HCT116 (cell line): ENCODE measurements around the gene FGFRL1. TPM values are rescaled to one million over a fixed set of nuclear protein-coding genes. Genes with fewer than 3 reads are reported as not detected.

Source experiments
- ATAC-seq: fragments of 200-7000 bp; cut with Tn5 transposase; 2 replicates; pipeline ENCODE4 v1.9.1; 2020; ENCODE audit warnings: mild to moderate bottlenecking, moderate library complexity
- BruUV-seq: library from RNA; stranded (reverse); fragments of 400-500 nt; replicated peaks from 2 replicates; lab custom pipeline; 2021; lab: Mats Ljungman, UMichigan
- CTCF ChIA-PET: fragments of 300-600 bp; sonication (Branson Sonifier 250); formaldehyde crosslinking; loops from one replicate; lab custom pipeline; 2021; ENCODE audit warnings: antibody characterized with exemption; lab: Charles Lee
- POLR2A ChIA-PET: fragments of 300-600, 350-600 bp; sonication (Branson Sonifier 250); formaldehyde crosslinking; loops from one replicate; lab custom pipeline; 2021; ENCODE audit warnings: antibody characterized with exemption; lab: Charles Lee
- RAD21 ChIA-PET, 2 experiments: fragments of 300-600 bp; sonication (Branson Sonifier 250); formaldehyde crosslinking; loops; one replicate each; lab custom pipeline; 2023; ENCODE audit warnings: low total read pairs in 2 of 2; ENCODE audit not compliant: uncharacterized antibody in 2 of 2, unreplicated experiment in 2 of 2, low non-redundant PET in 1 of 2; lab: Charles Lee
- DNase-seq: peaks from one replicate; pipeline ENCODE4 v3.0.0-alpha.2; 2010; ENCODE audit warnings: low read depth, low spot score
- H2AFZ ChIP-seq: fragments of 200-600 bp; shearing (Covaris generic), sonication (generic); 2 replicates; pipeline ENCODE4 v1.6.1; 2017; ENCODE audit warnings: low read depth, mixed run types, mixed read lengths, antibody characterized with exemption, low read length; ENCODE audit not compliant: poor library complexity, severe bottlenecking
- H3K27ac ChIP-seq: 2 replicates; pipeline ENCODE4 v1.5.1; 2012; ENCODE audit warnings: low read depth, low read length
- H3K27me3 ChIP-seq: fragments of 200-600 bp; sonication (generic); 2 replicates; pipeline ENCODE4 v1.6.1; 2016; ENCODE audit warnings: mixed run types, low read length, mixed read lengths; ENCODE audit not compliant: insufficient read depth
- H3K36me3 ChIP-seq, 2 experiments: fragments of 200-500 bp in 1 of 2; fragments of 200-600 bp in 1 of 2; sonication (Bioruptor generic) in 1 of 2; sonication (generic) in 1 of 2; 2 replicates each; pipeline versions ENCODE4 v1.5.1 to v1.6.1; 2014 to 2016; ENCODE audit warnings: low read length in 2 of 2, inconsistent platforms in 1 of 2, mixed read lengths in 1 of 2, mixed run types in 1 of 2; ENCODE audit not compliant: insufficient read depth in 2 of 2, control insufficient read depth in 1 of 2
- H3K4me1 ChIP-seq, 2 experiments: fragments of 200-600 bp in 1 of 2; sonication (generic) in 1 of 2; 2 replicates each; pipeline versions ENCODE4 v1.5.1 to v1.6.1; 2012 to 2017; ENCODE audit warnings: low read length in 2 of 2, inconsistent platforms in 1 of 2, mild to moderate bottlenecking in 1 of 2, mixed read lengths in 1 of 2, mixed run types in 1 of 2, moderate library complexity in 1 of 2; ENCODE audit not compliant: insufficient read depth in 2 of 2, control insufficient read depth in 1 of 2
- H3K4me2 ChIP-seq: fragments of 200-600 bp; sonication (generic); 2 replicates; pipeline ENCODE4 v1.6.1; 2017; ENCODE audit warnings: mixed run types, low read length, mixed read lengths
- H3K4me3 ChIP-seq, 2 experiments: fragments of 200-600 bp in 1 of 2; sonication (generic) in 1 of 2; replicated peaks in 1 of 2; 2 replicates each; pipeline ENCODE4 v1.5.1; 2011 to 2016; ENCODE audit warnings: low read length in 2 of 2, control low read depth in 1 of 2, low read depth in 1 of 2, mild to moderate bottlenecking in 1 of 2, mixed read lengths in 1 of 2, mixed run types in 1 of 2
- H3K79me2 ChIP-seq: fragments of 200-600 bp; sonication (generic); 2 replicates; pipeline ENCODE4 v1.6.1; 2017; ENCODE audit warnings: mild to moderate bottlenecking, mixed run types, low read length, moderate library complexity, mixed read lengths; ENCODE audit not compliant: insufficient read depth
- H3K9ac ChIP-seq: fragments of 200-600 bp; sonication (generic); 2 replicates; pipeline ENCODE4 v1.6.1; 2016; ENCODE audit warnings: low read length, mixed read lengths
- H3K9me2 ChIP-seq: fragments of 200-600 bp; sonication (generic), shearing (Covaris generic); 2 replicates; pipeline ENCODE4 v1.6.1; 2017; ENCODE audit warnings: mixed run types, mild to moderate bottlenecking, moderate library complexity; ENCODE audit not compliant: insufficient read depth
- H3K9me3 ChIP-seq, 2 experiments: fragments of 200-500 bp in 1 of 2; fragments of 200-600 bp in 1 of 2; sonication (Bioruptor generic) in 1 of 2; sonication (generic) in 1 of 2; 2 replicates each; pipeline ENCODE4 v1.6.1; 2014 to 2017; ENCODE audit warnings: low read length in 2 of 2, mixed read lengths in 2 of 2, inconsistent platforms in 1 of 2, low read depth in 1 of 2, mild to moderate bottlenecking in 1 of 2, mixed run types in 1 of 2, moderate library complexity in 1 of 2; ENCODE audit not compliant: control insufficient read depth in 1 of 2, insufficient read depth in 1 of 2
- H4K20me1 ChIP-seq: fragments of 200-600 bp; sonication (generic), shearing (Covaris generic); 2 replicates; pipeline ENCODE4 v1.6.1; 2017; ENCODE audit warnings: mixed run types, mild to moderate bottlenecking, moderate library complexity; ENCODE audit not compliant: insufficient read depth
- CBX3 ChIP-seq: IDR thresholded peaks from 2 replicates; pipeline ENCODE4 v1.6.1; 2012; ENCODE audit warnings: low read depth
- CEBPB ChIP-seq: IDR thresholded peaks from 2 replicates; pipeline ENCODE4 v1.6.1; 2012; ENCODE audit warnings: low read depth
- EGR1 ChIP-seq: IDR thresholded peaks from 2 replicates; pipeline ENCODE4 v1.6.1; 2012; ENCODE audit warnings: low read depth
- ELF1 ChIP-seq: IDR thresholded peaks from 2 replicates; pipeline ENCODE4 v1.6.1; 2012; ENCODE audit warnings: low read depth, borderline replicate concordance
- EZH2 ChIP-seq: fragments of 200-600 bp; sonication (generic); IDR thresholded peaks from 2 replicates; pipeline ENCODE4 v1.6.1; 2017; ENCODE audit warnings: antibody characterized with exemption, mixed run types
- EZH2phosphoT487 ChIP-seq: fragments of 200-600 bp; IDR thresholded peaks from 2 replicates; pipeline ENCODE4 v1.6.1; 2018; ENCODE audit warnings: antibody characterized with exemption, borderline replicate concordance
- JUND ChIP-seq: IDR thresholded peaks from 2 replicates; pipeline ENCODE4 v1.6.1; 2012
- POLR2A ChIP-seq: IDR thresholded peaks from 2 replicates; pipeline ENCODE4 v1.7.0; 2011; ENCODE audit warnings: borderline replicate concordance; ENCODE audit not compliant: insufficient read depth, insufficient read length; ENCODE audit errors: extremely low read depth
- RAD21 ChIP-seq: IDR thresholded peaks from 2 replicates; pipeline ENCODE4 v1.6.1; 2012; ENCODE audit warnings: low read depth, mild to moderate bottlenecking
- SIN3A ChIP-seq: IDR thresholded peaks from 2 replicates; pipeline ENCODE4 v1.6.1; 2012; ENCODE audit warnings: low read depth
- SP1 ChIP-seq: IDR thresholded peaks from 2 replicates; pipeline ENCODE4 v1.6.1; 2012; ENCODE audit warnings: low read depth
- SRF ChIP-seq: IDR thresholded peaks from 2 replicates; pipeline ENCODE4 v1.6.1; 2012; ENCODE audit warnings: low read depth
- YY1 ChIP-seq: IDR thresholded peaks from 2 replicates; pipeline ENCODE4 v1.6.1; 2011; ENCODE audit warnings: low read length, low read depth, moderate library complexity, mild to moderate bottlenecking; ENCODE audit not compliant: insufficient replicate concordance; ENCODE audit errors: extremely low read depth
- ZFX ChIP-seq: fragments of 450-650 bp; IDR thresholded peaks from 2 replicates; pipeline ENCODE4 v1.6.1; 2017
- ZNF274 ChIP-seq: fragments of 200-500 bp; sonication (Bioruptor generic); IDR thresholded peaks from 2 replicates; pipeline ENCODE4 v1.6.1; 2014; ENCODE audit warnings: mild to moderate bottlenecking, low read depth, low read length, inconsistent platforms
- intact Hi-C: fragments of 100-400 bp; cut with micrococcal nuclease; formaldehyde crosslinking; loops from 2 replicates; pipeline ENCODE4 v1.10.0; 2022
- total RNA-seq: library from RNA; stranded (reverse); gene quantifications from one replicate; pipeline ENCODE4 v1.2.1, GENCODE V29; 2021; ENCODE audit not compliant: unreplicated experiment
- TF ChIP-seq, protein P1 (sequence below), 3 experiments: fragments of 200-600 bp in 1 of 3; sonication (generic) in 1 of 3; IDR thresholded peaks in 2 of 3; conservative IDR thresholded peaks in 1 of 3; 2 replicates each; pipeline ENCODE4 v1.5.1; 2012 to 2017; ENCODE audit warnings: low read depth in 2 of 3, low read length in 2 of 3, antibody characterized with exemption in 1 of 3, borderline replicate concordance in 1 of 3, control low read depth in 1 of 3, mild to moderate bottlenecking in 1 of 3, mixed read lengths in 1 of 3, mixed run types in 1 of 3, moderate library complexity in 1 of 3; ENCODE audit not compliant: insufficient read depth in 1 of 3
- TF ChIP-seq, protein P2 (sequence below): IDR thresholded peaks from 2 replicates; pipeline ENCODE4 v1.6.1; 2012
- TF ChIP-seq, protein P3 (sequence below): IDR thresholded peaks from 2 replicates; pipeline ENCODE4 v1.6.1; 2012; ENCODE audit warnings: low read depth
- TF ChIP-seq, protein P4 (sequence below): IDR thresholded peaks from 2 replicates; pipeline ENCODE4 v1.6.1; 2011; ENCODE audit warnings: mild to moderate bottlenecking, low read length, moderate library complexity; ENCODE audit not compliant: insufficient replicate concordance; ENCODE audit errors: extremely low read depth
- TF ChIP-seq, protein P5 (sequence below): IDR thresholded peaks from 2 replicates; pipeline ENCODE4 v1.6.1; 2012

The FGFRL1 gene
- total RNA-seq, 1 experiment from 2014 or later, result 91.1 TPM

DNA sequence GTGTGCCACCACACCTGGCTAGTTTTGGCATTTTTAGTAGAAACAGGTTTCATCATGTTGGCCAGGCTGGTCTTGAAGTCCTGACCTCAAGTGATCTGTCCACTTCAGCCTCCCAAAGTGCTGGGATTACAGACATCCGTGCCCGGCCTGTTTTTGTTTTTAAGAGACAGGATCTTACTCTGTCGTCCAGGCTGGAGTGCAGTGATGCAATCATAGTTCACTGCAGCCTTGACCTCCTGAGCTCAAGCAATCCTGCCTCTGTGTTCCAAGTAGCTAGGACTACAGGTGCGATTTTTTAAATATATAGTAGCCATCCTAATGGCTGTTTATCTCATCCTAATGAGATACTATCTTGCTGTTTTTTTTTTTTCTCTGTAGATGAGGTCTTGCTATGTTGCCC lies 54.3 kb downstream of the FGFRL1 start:
- H3K36me3 ChIP-seq, result no peaks in the 10 kb centered on the region
- H3K79me2 ChIP-seq, result no peaks in the 10 kb centered on the region
- ChIA-PET CTCF (no interaction called here), RAD21 (no interaction called here), POLR2A (no interaction called here)
- H3K4me1 ChIP-seq, result no peaks in the 10 kb centered on the region
- DNase-seq (no peak), ATAC-seq (no peak)
- no peak overlapping the region for H3K4me3 ChIP-seq
- peaks cover 13% of the 10 kb centered on the region; the same call in 1 of the 2 replicates for H3K27me3 ChIP-seq
- TF ChIP-seq CBX3 (no peak), CEBPB (no peak), SP1 (no peak), JUND (no peak), ZFX (no peak), SIN3A (no peak), EGR1 (no peak), ZNF274 (no peak), POLR2A (no peak), YY1 (no peak), EZH2phosphoT487 (no peak), EZH2 (no peak), RAD21 (no peak), SRF (no peak), ELF1 (no peak)
- TF ChIP-seq, protein P1, sequence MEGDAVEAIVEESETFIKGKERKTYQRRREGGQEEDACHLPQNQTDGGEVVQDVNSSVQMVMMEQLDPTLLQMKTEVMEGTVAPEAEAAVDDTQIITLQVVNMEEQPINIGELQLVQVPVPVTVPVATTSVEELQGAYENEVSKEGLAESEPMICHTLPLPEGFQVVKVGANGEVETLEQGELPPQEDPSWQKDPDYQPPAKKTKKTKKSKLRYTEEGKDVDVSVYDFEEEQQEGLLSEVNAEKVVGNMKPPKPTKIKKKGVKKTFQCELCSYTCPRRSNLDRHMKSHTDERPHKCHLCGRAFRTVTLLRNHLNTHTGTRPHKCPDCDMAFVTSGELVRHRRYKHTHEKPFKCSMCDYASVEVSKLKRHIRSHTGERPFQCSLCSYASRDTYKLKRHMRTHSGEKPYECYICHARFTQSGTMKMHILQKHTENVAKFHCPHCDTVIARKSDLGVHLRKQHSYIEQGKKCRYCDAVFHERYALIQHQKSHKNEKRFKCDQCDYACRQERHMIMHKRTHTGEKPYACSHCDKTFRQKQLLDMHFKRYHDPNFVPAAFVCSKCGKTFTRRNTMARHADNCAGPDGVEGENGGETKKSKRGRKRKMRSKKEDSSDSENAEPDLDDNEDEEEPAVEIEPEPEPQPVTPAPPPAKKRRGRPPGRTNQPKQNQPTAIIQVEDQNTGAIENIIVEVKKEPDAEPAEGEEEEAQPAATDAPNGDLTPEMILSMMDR (IDR thresholded peaks at IDR 0.05 in 2 of 3, conservative IDR thresholded peaks at IDR 0.05 in 1 of 3; ENCODE audit: borderline replicate concordance in 1 of 3, insufficient read depth in 1 of 3, low read depth in 2 of 3, low read length in 2 of 3), result no peak
- TF ChIP-seq, protein P2, sequence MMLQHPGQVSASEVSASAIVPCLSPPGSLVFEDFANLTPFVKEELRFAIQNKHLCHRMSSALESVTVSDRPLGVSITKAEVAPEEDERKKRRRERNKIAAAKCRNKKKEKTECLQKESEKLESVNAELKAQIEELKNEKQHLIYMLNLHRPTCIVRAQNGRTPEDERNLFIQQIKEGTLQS, result no peak
- TF ChIP-seq, protein P3, sequence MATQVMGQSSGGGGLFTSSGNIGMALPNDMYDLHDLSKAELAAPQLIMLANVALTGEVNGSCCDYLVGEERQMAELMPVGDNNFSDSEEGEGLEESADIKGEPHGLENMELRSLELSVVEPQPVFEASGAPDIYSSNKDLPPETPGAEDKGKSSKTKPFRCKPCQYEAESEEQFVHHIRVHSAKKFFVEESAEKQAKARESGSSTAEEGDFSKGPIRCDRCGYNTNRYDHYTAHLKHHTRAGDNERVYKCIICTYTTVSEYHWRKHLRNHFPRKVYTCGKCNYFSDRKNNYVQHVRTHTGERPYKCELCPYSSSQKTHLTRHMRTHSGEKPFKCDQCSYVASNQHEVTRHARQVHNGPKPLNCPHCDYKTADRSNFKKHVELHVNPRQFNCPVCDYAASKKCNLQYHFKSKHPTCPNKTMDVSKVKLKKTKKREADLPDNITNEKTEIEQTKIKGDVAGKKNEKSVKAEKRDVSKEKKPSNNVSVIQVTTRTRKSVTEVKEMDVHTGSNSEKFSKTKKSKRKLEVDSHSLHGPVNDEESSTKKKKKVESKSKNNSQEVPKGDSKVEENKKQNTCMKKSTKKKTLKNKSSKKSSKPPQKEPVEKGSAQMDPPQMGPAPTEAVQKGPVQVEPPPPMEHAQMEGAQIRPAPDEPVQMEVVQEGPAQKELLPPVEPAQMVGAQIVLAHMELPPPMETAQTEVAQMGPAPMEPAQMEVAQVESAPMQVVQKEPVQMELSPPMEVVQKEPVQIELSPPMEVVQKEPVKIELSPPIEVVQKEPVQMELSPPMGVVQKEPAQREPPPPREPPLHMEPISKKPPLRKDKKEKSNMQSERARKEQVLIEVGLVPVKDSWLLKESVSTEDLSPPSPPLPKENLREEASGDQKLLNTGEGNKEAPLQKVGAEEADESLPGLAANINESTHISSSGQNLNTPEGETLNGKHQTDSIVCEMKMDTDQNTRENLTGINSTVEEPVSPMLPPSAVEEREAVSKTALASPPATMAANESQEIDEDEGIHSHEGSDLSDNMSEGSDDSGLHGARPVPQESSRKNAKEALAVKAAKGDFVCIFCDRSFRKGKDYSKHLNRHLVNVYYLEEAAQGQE, result no peak
- TF ChIP-seq, protein P4, sequence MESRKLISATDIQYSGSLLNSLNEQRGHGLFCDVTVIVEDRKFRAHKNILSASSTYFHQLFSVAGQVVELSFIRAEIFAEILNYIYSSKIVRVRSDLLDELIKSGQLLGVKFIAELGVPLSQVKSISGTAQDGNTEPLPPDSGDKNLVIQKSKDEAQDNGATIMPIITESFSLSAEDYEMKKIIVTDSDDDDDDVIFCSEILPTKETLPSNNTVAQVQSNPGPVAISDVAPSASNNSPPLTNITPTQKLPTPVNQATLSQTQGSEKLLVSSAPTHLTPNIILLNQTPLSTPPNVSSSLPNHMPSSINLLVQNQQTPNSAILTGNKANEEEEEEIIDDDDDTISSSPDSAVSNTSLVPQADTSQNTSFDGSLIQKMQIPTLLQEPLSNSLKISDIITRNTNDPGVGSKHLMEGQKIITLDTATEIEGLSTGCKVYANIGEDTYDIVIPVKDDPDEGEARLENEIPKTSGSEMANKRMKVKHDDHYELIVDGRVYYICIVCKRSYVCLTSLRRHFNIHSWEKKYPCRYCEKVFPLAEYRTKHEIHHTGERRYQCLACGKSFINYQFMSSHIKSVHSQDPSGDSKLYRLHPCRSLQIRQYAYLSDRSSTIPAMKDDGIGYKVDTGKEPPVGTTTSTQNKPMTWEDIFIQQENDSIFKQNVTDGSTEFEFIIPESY, result no peak
- TF ChIP-seq, protein P5, sequence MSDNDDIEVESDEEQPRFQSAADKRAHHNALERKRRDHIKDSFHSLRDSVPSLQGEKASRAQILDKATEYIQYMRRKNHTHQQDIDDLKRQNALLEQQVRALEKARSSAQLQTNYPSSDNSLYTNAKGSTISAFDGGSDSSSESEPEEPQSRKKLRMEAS, result no peak
- no peaks in the 10 kb centered on the region for H3K9me2 ChIP-seq
- H3K9me3 ChIP-seq, result no peaks in the 10 kb centered on the region
- no peak overlapping the region for H2AFZ ChIP-seq
- H3K9ac ChIP-seq, result no peak overlapping the region
- H4K20me1 ChIP-seq, result no peaks in the 10 kb centered on the region
- intact Hi-C loops, result no loop called here
- no peak overlapping the region for H3K27ac ChIP-seq
- BruUV-seq, result no TSS peak
- no peak overlapping the region for H3K4me2 ChIP-seq
